Type B pancreatic cell (in vitro differentiated cells): ENCODE results near the gene FAM151A. TPM values are rescaled to one million over a fixed set of nuclear protein-coding genes. Genes with fewer than 3 reads are reported as not detected.

Experiments
- DNase-seq: peaks from one replicate; pipeline ENCODE4 v3.0.0; 2021; ENCODE audit warnings: mixed read lengths; ENCODE audit not compliant: unreplicated experiment; ENCODE audit errors: extremely low spot score
- H3K27ac Mint-ChIP-seq: 2 replicates; pipeline ENCODE4 v1.8.0; 2021; ENCODE audit warnings: mild to moderate bottlenecking, mixed read lengths
- H3K27me3 Mint-ChIP-seq: 2 replicates; pipeline ENCODE4 v1.8.0; 2021; ENCODE audit warnings: mixed read lengths
- H3K36me3 Mint-ChIP-seq: 2 replicates; pipeline ENCODE4 v1.8.0; 2021; ENCODE audit warnings: mixed read lengths
- H3K4me1 Mint-ChIP-seq: one replicate; pipeline ENCODE4 v1.8.0; 2021; ENCODE audit warnings: mixed read lengths; ENCODE audit not compliant: unreplicated experiment
- H3K4me3 Mint-ChIP-seq: 2 replicates; pipeline ENCODE4 v1.8.0; 2021; ENCODE audit warnings: mild to moderate bottlenecking, mixed read lengths
- H3K9me3 Mint-ChIP-seq: 2 replicates; pipeline ENCODE4 v1.8.0; 2021; ENCODE audit warnings: mixed read lengths
- total RNA-seq: library from RNA; stranded (reverse); gene quantifications from 2 replicates; pipeline ENCODE4 v1.2.1, GENCODE V29; 2021; ENCODE audit warnings: low replicate concordance
- TF ChIP-seq, protein P1 (sequence below): fragments of 200-600 bp; sonication (generic); conservative IDR thresholded peaks from 2 replicates; pipeline ENCODE4 v1.5.0; 2021; ENCODE audit warnings: antibody characterized with exemption, mild to moderate bottlenecking

The FAM151A gene
- total RNA-seq, 1 donor from 2014 or later: 0.39 TPM

DNA sequence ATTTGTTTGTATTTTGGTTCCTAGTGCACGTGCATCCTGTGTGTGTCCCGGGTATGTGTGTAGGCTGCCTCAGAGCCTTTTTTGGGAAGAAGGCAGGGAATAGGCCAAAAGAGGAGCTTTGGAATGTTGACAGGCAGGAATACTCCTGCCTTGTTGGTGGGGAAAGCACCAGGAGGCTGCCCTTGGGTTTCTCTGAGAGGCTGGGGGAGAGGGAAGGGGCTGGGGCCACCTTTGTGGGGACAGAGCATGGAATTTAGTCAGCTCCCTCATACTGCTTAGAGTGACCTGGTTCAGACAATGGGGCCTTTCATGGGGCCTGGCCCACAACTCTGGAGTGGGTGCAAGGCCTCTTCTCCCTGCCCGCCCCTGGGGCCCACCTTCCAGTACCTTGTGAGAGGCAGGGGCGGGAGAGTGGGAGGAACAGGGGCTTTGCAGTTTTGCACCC, 44.0 kb downstream of the FAM151A start:
- Mint-ChIP-seq H3K4me1 (peaks cover 26% of the 10 kb centered on the region), H3K27ac (no peak overlapping the region), H3K36me3 (no peaks in the 10 kb centered on the region)

DNA sequence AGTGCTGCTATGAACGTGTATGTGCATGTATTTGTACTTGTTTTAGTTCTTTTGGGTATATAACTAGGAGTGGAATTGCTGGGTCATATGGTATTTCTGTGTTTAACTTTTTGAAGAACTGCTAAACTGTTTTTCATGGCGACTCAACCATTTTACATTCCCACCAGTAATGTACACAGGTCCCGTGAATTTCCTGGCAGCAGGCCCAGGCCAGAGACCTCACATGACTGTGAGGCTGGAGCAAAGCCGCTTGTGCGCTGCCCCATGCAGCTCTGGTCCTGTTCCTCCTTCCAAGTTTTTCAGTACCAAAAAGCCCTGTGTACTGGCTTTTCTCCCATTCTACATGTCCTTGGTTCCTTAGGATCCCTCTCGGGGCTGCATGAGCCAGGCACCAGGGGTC, 45.7 kb downstream of the FAM151A start:
- H3K4me3 Mint-ChIP-seq: no peak overlapping the region
- TF ChIP-seq, protein P1, sequence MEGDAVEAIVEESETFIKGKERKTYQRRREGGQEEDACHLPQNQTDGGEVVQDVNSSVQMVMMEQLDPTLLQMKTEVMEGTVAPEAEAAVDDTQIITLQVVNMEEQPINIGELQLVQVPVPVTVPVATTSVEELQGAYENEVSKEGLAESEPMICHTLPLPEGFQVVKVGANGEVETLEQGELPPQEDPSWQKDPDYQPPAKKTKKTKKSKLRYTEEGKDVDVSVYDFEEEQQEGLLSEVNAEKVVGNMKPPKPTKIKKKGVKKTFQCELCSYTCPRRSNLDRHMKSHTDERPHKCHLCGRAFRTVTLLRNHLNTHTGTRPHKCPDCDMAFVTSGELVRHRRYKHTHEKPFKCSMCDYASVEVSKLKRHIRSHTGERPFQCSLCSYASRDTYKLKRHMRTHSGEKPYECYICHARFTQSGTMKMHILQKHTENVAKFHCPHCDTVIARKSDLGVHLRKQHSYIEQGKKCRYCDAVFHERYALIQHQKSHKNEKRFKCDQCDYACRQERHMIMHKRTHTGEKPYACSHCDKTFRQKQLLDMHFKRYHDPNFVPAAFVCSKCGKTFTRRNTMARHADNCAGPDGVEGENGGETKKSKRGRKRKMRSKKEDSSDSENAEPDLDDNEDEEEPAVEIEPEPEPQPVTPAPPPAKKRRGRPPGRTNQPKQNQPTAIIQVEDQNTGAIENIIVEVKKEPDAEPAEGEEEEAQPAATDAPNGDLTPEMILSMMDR: no peak
- no peaks in the 10 kb centered on the region for H3K9me3 Mint-ChIP-seq
- H3K27me3 Mint-ChIP-seq: no peaks in the 10 kb centered on the region
- no peak overlapping the region for H3K27ac Mint-ChIP-seq
- H3K36me3 Mint-ChIP-seq: no peaks in the 10 kb centered on the region
- no peak for DNase-seq
- peaks cover 27% of the 10 kb centered on the region for H3K4me1 Mint-ChIP-seq

More for the DNA sequence above, 44.0 kb downstream of the FAM151A start:
- TF ChIP-seq, protein P1: no peak
- H3K27me3 Mint-ChIP-seq: no peaks in the 10 kb centered on the region
- H3K4me3 Mint-ChIP-seq: no peak overlapping the region
- no peak for DNase-seq
- no peaks in the 10 kb centered on the region for H3K9me3 Mint-ChIP-seq

DNA sequence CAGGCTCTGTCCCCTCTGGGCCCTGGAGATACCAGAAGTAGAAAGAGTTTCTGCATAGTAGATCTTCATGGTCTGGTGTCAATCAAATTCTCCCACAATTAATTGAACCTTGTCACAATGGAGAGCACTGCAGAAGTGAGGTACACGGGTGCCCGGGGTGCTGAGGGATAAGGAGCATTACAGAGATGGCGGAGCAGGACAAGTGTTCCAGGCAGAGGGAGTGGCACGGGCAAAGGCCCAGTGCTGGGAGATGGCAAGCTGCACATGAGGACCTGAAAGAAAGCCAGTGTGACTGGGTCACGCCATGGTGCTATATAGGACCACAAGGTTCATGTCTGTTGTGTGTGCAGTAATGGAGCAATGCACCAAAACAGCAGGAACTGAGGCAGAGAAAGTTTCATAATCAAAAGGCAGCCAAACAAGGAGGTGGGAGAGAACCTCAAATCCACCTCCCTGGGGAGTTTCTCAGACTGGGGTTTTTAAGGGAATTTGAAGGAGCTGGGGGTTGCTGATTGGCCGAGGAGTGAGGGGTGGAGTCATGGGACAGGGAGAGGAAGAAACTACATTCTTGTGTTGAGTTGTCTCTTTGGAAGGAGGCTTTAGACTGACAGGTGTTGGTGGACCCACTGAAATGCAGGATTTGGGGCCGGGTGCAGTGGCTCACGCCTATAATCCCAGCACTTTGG, 47.6 kb downstream of the FAM151A start:
- Mint-ChIP-seq H3K27ac (no peak overlapping the region), H3K9me3 (no peaks in the 10 kb centered on the region), H3K4me1 (peaks cover 39% of the 10 kb centered on the region), H3K27me3 (no peaks in the 10 kb centered on the region), H3K4me3 (no peak overlapping the region), H3K36me3 (no peaks in the 10 kb centered on the region)
- DNase-seq: no peak
- TF ChIP-seq, protein P1: no peak

DNA sequence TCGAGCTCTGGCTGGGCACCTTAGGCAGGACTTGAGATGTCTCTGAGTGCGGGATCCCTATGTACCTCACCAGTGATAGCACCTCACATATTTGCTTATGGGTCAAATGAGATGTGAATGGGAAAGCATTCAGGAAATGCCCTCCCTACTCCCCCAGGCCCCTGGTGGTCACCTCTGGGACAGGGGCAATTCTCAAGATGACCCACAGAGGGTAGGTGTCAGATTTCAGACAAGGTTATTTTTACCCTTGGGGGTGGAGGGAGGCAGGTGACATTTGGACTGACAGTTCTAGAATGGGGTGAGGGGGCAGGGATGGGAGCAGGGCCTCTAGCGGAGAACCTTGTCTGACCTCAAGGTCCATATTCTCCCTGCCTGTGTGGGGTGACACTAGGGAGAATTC, 48.2 kb downstream of the FAM151A start:
- DNase-seq: no peak
- Mint-ChIP-seq H3K4me1 (peaks cover 34% of the 10 kb centered on the region), H3K4me3 (no peak overlapping the region), H3K27me3 (no peaks in the 10 kb centered on the region), H3K27ac (no peak overlapping the region), H3K36me3 (no peaks in the 10 kb centered on the region), H3K9me3 (no peaks in the 10 kb centered on the region)
- TF ChIP-seq, protein P1: no peak

DNA sequence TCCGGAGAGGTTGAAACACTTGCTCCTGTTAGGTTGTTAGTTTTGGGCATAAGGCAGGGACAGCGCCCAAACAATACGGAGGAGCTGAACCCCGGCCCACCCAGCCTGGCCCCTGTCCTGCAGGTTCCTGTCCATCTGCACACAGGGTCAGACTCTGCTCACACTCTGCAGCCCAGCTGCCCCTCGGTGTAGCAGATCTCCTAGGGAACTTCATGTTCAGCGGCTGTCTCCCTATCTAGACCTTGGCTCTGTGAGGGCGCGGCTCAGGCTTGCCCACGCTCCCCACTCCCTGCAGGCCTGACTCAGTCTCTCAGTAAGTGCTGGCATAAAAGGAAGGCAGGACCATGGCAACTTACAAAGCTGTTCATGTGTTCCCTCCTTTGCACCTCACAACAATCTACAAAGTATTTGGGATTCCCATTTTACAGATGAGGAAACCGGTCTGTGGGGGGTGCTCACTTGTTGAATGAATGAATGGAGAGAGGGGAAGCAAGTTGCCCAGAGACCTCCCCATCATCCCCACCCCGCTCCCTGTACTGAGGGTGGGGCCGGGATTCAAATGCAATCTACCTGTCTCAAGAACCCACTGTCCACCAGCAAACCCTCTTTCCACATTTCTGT, 49.1 kb downstream of the FAM151A start:
- Mint-ChIP-seq H3K27me3 (no peaks in the 10 kb centered on the region), H3K4me1 (peaks cover 37% of the 10 kb centered on the region), H3K9me3 (no peaks in the 10 kb centered on the region), H3K4me3 (no peak overlapping the region), H3K36me3 (no peaks in the 10 kb centered on the region), H3K27ac (no peak overlapping the region)
- TF ChIP-seq, protein P1: no peak
- no peak for DNase-seq
